Measurements from ENCODE around the gene HLA-DQB1. TPM values are rescaled to one million over a fixed set of nuclear protein-coding genes. Genes with fewer than 3 reads are reported as not detected.

Gene HLA-DQB1
- total RNA-seq, 1 experiment from 2014 or later: 2.1 TPM

DNA sequence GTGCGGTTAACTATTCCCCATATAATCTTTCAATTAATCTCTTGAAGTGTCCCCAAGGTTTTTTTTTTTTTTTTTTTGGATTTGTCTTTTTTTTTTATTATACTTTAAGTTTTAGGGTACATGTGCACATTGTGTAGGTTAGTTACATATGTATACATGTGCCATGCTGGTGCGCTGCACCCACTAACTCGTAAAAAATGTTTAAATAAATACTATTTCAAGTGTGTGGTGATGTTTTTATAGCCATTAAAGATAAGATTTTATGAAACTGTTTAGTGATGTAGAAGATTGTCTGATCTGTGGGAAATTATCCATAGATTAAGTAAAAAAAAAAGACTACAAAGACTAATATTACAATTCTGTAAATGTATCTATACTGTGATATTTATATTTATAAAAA lies 41.9 kb downstream of the HLA-DQB1 start:
- H2AFZ ChIP-seq (ENCODE audit: low read depth, low read length, poor library complexity, severe bottlenecking): no peak overlapping the region
- POLR2A ChIA-PET: no interaction called here
- H3K9ac ChIP-seq (ENCODE audit: low read length): no peak overlapping the region
- BruUV-seq (replicated peaks): no TSS peak
- H3K9me3 ChIP-seq (ENCODE audit: control insufficient read depth in 1 of 2, insufficient read depth in 1 of 2, low read depth in 1 of 2, low read length in 2 of 2): no peaks in the 10 kb centered on the region
- no peaks in the 10 kb centered on the region for H3K36me3 ChIP-seq (ENCODE audit: control insufficient read depth in 1 of 2, insufficient read depth in 2 of 2, low read length in 2 of 2)
- no peak overlapping the region for H3K27ac ChIP-seq (ENCODE audit: low read depth, low read length)
- TF ChIP-seq ATF3 (IDR thresholded peaks at IDR 0.05): no peak
- no peak for TF ChIP-seq CEBPB (IDR thresholded peaks at IDR 0.05; ENCODE audit: low read depth)
- TF ChIP-seq FOSL1 (IDR thresholded peaks at IDR 0.05; ENCODE audit: low read depth): no peak
- TF ChIP-seq SP1 (IDR thresholded peaks at IDR 0.05; ENCODE audit: low read depth): no peak
- no peak for TF ChIP-seq SIN3A (IDR thresholded peaks at IDR 0.05; ENCODE audit: low read depth)
- TF ChIP-seq EZH2phosphoT487 (IDR thresholded peaks at IDR 0.05; ENCODE audit: borderline replicate concordance): no peak
- no peak for TF ChIP-seq EGR1 (IDR thresholded peaks at IDR 0.05; ENCODE audit: low read depth)
- no peak for TF ChIP-seq CBX3 (IDR thresholded peaks at IDR 0.05; ENCODE audit: low read depth)
- TF ChIP-seq REST (IDR thresholded peaks at IDR 0.05; ENCODE audit: low read depth): no peak
- TF ChIP-seq ELF1 (IDR thresholded peaks at IDR 0.05; ENCODE audit: borderline replicate concordance, low read depth): no peak
- no peaks in the 10 kb centered on the region for H3K9me2 ChIP-seq (ENCODE audit: insufficient read depth)
- CTCF ChIA-PET: no interaction called here
- intact Hi-C loops (cut with micrococcal nuclease): no loop called here
- no peak overlapping the region for H3K4me3 ChIP-seq (replicated peaks in 1 of 2; ENCODE audit: low read depth in 1 of 2, low read length in 2 of 2)
- H3K27me3 ChIP-seq (ENCODE audit: insufficient read depth, low read length): no peaks in the 10 kb centered on the region
- no peaks in the 10 kb centered on the region for H4K20me1 ChIP-seq (ENCODE audit: insufficient read depth)
- RAD21 ChIA-PET (ENCODE audit: low non-redundant PET in 1 of 2, low total read pairs in 2 of 2, uncharacterized antibody in 2 of 2, unreplicated experiment in 2 of 2): no interaction called here
- DNase-seq (ENCODE audit: low read depth, low spot score) (no peak), ATAC-seq (no peak)
- no peaks in the 10 kb centered on the region for H3K4me1 ChIP-seq (ENCODE audit: control insufficient read depth in 1 of 2, insufficient read depth in 2 of 2, low read length in 2 of 2)
- H3K79me2 ChIP-seq (ENCODE audit: insufficient read depth, low read length): no peaks in the 10 kb centered on the region
- no peak overlapping the region for H3K4me2 ChIP-seq (ENCODE audit: low read length)

All from HCT116 (cell line).